ENCODE results near the gene IL17F.
A peak's percentile ranks its signal among the peaks of the same experiment; 100 is the strongest.
"Not testable (repeated sequence)": the region's sequence is repeated elsewhere in the genome, so short reads cannot be mapped to it uniquely, and the experiment has no call there.

The IL17F gene

DNA sequence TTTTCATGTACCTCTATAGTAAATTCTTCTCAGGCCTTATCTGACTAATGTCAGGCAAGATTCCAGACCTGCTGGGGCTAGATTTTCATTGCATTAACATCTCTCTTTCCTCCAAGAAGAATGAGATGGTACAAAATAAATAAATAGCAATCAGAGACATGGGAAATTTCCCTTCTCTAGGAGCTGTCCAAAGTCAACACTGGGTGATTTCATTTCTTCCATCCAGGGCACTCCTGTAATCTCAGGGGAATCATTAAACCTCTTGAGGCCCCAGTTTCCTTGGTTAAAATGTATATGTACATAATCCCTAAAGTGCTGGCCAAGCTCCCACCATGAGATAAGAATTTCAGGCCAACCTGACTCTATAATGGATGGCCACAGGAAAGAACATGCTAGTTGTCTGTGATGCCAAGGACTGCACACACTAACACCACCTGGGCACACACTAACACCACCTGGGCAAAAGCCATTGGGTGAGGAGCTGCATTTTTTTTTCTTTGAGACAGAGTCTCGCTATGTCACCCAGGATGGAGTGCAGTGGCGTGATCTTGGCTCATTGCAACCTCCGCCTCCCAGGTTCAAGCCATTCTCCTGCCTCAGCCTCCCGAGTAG lies 912 bp downstream of the IL17F start:
- DNase-seq, result no peak

DNA sequence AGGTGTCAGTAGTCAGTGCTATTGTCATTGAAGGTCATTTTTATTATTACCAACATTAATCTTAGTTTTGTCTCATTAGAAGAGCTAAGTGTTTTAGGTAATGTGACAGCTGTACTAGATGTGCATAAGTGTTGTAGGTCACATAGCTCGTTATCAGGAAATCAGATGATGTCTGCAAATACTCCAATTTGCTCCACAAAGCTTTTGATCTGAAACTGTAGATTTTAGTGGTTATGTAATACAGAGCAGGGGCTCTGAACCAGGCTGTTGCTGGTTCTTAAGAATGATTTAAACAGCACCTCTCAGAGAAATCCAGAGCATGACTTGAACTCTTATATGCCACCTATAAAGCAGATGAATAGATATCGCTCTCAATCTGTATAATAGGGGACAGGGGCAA lies 2.5 kb downstream of the IL17F start:
- DNase-seq, result no peak

DNA sequence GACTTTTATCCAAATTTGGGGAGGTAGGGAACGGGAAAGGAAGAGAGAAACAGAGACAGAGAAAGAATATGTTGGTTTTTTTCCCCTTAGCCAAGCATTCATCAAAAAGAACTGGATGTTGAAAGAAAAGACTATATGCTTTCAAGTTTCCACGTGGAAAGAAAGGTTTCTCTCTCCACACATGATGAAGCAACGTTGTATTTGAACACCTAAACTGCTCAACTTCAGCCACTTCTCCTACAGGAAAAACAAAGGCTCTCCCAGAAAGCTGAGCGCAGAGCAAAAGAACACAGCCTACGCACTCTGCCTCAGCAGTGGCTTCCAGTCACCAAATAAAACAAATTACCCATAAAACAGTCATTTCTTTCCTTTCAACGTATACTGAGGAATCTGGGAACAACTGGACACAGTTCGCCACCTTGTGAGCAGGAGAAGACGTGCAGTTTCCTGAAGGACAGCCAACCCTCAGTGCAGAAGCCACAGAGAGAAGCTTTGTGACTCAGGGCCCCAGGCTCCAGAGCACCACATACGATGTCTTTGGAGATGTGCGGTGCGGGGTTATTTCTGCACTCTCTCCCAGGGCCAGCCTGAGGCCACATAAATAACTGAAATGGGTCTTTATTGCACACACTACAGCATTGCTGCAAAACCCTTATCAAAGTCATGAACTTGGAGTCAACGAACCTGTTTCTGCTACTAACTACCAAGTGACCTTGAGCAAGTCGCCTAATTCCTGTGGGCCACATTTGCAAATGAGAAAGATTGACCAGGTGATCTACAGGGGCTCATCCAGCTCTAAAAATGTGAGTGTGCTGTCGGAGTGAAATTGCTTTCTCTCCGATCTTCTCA lies 10.1 kb downstream of the IL17F start:
- peak; percentile 65 for DNase-seq

DNA sequence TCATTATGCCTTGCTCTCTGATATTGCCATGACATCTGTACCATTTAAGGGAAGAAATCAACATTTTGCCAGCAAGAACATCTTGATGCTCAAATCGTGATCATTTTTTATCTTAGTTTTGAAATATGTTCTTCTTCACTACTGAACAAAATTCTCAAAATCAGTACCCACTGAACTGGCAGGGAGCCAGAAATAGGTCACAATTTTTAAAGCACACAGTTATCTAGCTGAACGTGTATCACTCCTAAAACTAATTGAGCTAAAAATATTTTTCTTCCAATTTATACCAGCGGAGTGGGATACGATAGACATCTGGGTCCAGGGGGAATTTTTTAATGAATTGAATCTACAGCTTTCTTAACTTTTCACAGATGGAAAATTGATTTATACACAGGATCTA lies 11.3 kb downstream of the IL17F start:
- DNase-seq, result no peak

DNA sequence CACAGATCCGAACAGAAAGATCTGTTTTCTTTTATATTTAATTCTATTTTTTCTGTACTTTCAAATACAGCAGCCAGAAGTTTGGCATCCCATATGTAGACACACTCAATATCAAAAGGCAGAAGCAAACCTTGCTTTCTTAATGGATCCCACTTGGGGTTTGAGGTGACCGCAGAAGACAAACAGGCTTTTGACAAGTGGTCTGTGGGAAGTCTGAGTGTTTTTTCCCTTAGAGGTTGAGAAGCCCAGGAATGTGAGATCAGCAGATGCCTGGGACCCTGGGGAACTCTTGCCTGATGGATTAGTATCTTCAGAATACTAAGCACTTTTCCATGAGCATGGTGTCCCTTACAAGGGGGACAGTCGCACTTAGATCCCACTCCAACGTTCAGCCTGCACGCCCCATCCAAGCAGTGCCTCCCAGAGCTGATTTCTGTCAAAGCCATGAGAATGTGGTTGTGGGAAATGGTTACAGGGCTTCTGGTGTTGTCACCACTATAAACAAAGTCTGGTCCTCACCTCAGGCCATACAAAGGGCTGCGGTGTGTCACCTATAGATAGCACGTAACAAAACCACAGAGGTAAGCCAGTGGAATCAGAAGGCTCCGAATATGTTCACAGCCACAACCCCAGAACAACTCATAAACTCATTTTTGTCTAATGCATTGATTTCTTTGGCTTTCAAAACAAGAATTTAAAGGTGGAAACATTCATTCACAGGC lies 12.7 kb downstream of the IL17F start:
- peak; percentile 70 for DNase-seq

DNA sequence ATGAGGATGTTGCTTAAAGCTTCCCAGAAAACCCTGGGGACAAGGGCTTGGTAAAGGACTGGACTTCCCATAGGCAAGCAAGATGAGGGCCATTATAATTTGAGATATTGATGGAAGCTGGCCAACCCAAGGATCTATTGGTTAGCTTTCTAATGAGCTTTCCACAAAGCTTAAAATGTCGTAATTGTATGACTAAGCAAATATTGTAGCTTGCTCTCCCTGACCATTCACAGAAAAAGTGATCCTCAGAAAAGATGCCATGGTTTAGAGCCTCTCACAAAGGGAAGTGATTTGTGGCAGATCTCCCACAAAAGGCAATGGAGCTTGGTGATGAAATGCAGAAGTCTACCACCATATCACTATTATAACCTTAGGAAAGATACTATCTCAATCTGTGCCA lies 13.6 kb downstream of the IL17F start:
- no peak for DNase-seq

DNA sequence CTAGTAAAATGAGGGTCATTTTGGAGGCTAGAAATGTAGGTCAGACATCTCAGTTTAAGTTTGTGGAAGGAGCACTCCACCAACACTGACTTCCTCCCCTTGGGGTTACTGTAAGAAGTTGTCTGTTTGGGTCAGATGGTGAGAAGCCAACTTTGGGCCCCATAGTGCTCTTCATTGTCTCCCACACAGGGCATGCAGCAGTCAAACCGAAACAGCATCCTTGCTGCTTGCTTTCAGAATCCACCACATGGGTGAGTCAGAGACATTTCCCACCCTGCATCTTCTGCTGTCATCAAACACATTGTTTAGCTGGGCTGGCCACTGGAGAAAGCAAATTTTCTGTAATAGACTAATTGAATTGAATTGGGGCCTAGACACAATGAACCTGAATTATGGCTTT lies 16.8 kb downstream of the IL17F start:
- DNase-seq, result peak; percentile 75

DNA sequence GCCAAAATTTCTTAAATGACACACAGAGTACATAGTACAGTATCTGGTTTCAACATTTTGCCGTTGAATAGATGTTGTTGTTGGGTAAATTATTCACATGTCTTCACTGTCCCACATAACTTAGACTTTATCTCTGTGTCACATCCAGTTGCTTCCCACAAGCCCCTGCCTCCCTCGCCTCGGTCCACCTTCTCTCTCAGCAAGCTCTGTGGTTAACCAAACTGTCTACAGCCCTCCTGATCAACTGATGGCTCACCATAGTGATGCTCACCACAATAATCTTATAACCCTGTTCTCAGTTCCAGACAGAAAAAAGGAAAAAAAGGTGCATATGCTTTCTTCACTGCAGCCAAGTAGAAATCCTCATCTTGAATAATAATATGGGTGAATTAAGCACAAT lies 23.0 kb downstream of the IL17F start:
- peak; percentile 69 for DNase-seq

DNA sequence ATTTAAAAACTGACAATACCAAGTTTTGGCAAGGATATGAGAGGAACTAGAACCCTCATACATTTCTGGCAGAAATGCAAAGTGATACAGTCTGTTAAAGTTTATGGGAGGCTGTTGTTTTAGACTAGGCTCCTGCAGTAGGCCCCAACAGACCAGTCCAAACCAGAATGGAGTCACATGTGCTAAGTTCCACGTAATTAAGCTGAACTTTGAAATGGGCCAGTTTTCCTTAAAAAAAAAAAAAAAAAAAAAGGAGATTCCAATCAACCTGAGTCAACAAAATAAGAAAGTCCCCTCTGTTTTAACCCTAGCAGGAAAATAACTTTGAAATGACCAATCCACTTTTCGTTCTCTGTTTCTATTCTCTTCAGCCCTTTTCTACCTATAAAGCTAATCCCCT lies 26.5 kb downstream of the IL17F start:
- no peak for DNase-seq

DNA sequence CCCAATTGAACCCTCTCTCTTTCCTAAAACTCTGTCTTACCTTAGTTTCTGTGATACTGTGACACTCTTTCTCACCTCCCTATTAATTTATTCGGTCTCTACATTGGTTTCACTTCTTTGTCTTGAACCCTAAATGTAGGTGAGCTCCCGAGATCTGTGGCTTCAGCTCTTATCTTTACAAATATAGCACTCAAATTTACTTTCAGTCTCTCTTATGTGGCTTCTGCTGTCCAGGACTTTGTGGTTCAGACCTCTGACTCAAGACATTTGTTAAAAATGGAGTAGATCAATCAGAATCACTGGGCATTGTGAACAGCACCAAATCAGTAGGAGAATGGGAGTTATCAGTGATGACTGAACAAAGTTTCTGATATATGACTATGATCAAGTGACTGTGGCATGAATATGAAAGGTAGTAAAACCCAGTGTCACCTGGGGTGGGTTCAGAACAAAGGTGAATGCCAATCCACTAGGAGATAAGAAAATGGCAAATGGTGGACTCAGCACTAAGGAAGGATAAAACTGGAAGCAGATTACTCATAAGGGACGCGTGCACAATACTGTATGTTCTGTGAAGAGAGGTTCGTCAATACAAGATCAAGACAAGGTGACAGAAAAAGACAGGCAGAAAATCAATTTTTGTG lies 27.2 kb downstream of the IL17F start:
- no peak for DNase-seq

DNA sequence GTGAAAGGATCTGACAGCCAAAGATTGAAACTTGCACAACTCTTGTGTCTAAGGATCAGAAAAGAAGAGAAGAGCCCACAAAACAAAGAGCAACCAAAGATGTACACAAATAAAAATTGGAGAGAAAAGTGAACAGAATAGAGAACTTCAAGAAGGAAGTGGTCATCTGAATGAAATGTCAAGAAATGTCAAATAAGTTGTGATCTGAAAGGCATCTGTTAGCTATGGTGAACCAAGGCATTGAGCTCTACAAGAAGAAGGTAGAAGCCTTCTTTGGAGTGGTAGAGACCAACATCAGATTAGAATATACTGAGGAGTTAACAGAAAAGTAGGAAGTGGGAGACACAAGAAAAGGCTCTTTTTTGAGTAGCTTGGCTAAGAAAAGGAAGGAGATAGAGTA lies 28.5 kb downstream of the IL17F start:
- no peak for DNase-seq

DNA sequence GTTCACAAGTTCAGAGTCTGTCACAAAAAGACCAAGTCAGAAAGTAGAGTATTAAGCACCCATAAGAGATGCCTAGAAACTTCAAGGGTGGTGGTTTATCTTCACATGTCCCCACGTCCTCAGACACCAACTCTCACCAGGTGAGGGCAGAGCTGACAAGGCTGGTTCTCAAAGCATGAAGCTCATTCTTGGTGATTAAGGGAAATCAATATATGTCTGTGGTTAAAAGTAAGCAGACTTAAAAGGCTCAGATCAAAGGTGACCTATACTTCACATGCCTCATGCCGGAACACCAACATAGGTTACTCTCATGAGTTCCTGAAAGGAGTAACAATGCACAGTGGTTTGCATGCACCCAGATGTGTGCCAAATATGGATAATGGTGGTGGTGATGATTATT lies 31.2 kb downstream of the IL17F start:
- DNase-seq, result no peak

DNA sequence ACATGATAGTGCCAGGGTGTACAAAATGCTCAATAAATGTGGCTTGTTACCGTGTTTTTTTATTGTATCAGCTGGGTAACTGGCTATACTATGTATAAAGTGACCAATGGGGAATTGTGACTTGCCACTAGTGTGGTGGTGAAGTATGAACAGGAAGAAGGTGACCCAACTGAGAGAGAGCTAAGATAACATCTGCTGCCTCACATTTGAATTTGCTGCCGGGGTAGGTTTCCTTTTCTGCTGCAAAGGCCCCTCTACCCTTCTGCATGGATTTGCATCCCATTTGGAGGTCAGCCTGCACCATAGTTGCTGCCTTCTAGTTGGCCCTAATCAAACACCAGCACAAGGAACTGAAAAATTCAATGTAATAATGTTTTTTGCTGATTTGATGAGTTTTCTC lies 34.1 kb downstream of the IL17F start:
- DNase-seq, result no peak

DNA sequence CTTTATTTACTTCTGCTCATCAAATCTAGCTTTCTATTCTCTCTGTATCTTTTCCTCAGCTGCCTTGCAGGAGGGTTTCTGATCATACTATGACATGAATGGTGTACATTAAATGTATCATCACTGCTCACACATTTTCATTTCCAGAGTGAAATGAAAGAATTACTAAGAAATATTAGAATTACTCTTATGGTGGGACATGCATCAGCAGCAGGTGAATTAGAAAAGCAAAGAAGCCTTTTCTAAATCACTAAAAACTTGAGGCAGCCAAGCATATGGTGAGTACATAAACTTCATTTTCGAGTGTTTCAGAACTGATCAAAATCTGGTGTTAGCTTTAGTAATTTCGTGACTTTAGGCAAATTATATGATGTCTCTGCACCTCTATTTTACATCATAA lies 34.5 kb downstream of the IL17F start:
- no peak for DNase-seq

DNA sequence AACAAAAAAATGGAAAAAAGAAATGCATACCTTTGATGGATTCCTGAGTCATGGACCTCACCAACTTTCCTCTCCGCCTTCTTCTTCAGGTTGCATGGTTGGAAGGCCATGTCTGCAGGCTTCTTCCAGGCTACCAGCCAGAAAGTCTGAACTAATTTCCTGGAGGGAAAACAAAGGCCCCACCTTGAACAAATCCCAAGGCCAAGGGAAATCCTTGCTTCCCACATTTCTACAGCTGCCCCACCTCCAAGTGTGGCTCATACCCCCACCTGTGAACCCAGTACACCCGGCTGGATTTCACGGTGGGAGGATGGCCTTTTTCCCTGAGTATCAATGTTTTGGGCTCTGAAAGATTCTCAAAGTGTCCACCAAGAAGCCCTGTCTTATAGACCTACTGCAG lies 35.7 kb downstream of the IL17F start:
- DNase-seq, result no peak

DNA sequence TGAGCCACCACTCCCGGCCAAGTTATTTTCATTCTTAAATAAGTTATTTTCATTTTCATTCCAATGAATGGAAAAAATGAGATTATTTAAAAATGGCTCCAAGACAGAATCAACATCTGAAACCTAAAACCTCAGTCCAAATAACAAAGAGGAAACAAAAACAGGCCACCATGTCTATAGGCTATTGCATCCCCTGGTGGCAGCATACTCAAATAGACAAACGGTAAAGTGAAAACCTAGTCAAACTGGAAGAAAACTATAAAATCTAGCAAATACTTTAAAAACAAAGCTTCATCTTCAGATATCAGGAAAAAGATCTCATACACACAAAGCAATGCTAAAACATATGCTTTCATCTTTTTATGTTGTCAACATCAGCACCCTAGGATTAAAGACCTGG lies 37.2 kb downstream of the IL17F start:
- DNase-seq, result no peak

DNA sequence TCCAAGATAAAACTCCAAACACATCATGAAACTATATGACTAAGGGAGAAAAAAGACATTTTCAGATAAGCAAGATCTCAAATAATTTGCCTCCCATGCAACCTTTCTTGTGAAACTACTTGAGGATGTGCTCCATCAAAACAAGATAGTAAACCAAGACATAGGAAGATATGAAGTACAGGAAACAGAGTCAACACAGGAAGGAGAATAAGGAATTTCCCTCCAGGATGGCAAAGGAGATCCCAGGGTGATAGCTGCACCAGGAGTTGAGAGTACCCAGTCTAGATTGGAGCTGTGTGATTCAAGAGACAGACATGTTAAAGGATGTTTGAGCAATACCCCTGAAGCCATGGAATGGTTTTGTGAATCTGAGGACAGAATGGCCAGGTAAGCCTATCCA lies 42.8 kb downstream of the IL17F start:
- DNase-seq, result no peak

DNA sequence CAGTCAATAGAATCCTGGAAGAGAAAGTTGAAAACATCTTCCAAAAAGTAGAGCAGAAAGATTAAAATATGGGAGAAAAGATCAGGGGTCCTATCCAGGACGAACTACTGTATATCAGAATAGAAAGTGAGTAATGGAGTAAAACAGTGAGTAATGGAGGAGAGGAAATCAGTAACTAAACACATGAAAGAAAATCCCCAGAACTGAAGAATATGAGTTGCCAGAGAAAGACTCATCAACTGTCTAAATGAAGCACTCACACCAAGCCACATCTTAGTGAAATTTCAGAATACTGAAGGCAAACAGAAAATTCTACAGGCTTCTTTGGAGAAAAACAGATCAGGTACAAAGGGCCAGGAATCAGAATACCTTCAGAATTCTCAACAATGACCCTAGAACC lies 43.3 kb downstream of the IL17F start:
- DNase-seq, result no peak

DNA sequence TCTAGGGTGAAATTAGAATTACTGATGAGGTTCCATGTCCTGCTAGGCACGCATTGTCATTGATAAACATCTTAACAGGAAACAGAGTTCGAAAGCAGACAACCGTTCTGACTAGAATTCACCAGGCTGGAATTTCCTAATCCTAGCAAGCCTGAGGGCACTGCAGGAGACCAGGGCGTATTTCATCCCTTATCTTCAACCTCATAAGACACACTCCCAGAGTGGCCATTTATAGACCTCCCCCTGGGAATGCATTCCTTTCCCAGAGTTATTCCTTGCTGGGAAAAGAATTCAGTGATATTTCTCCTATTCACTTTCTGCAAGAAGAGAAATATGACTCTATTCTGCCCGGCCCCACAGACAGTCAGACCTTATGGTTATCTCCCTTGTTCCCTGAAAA lies 44.2 kb downstream of the IL17F start:
- not testable (repeated sequence) for DNase-seq

DNA sequence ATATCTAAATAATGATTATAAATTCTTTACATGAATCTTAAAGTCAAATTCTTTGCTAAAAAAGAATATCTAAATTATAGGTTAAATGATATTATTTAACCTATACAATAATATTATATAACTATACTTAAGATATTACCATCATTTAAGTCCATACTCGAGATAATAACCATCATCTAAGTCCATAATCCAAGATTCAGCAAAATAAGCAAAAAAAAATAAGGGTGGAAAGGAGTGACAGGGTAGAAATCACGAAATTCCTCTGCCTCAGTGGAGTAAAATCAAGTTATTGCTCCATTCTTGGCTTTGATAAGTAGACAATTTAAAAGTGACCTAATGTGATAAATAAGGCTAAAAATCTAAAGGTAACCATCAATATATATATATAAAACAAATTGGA lies 48.4 kb downstream of the IL17F start:
- DNase-seq, result no peak

DNA sequence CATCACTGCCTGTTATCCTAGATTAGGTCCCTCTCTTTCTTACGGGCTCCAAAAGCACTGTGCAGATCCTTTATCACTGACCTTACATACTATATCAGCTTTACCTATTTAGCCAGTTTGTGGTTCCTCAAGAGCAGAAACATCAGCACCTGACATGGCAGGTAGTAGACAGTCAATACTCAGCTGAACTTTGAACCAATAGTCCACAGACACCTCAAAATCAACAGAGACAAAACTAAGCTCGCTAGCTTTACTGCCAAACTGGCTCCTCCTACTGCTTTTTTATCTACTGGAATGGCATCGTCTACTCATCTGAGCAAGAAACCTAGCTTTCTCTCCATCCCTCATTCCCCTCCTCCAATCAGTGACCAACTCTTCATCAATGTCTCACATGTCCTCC lies 52.5 kb downstream of the IL17F start:
- DNase-seq, result no peak

DNA sequence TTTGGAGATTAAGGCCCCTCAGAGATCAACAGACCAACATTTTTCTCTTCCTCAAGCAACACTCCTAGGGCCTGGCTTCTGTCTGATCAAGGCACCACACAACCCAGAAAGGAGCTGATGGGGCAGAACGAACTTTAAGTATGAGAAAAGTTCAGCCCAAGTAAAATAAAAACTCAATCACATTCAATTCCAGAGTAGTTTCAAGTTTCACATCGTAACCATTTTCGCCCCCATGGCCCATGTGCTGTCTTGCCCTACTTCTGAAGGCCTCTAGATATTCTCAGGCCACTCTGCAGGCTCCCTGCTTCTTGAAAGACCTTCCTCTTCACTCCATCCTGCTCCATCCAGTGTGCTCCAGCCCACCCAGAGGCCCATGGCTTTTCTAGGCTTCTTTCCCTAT lies 53.9 kb downstream of the IL17F start:
- DNase-seq, result no peak

DNA sequence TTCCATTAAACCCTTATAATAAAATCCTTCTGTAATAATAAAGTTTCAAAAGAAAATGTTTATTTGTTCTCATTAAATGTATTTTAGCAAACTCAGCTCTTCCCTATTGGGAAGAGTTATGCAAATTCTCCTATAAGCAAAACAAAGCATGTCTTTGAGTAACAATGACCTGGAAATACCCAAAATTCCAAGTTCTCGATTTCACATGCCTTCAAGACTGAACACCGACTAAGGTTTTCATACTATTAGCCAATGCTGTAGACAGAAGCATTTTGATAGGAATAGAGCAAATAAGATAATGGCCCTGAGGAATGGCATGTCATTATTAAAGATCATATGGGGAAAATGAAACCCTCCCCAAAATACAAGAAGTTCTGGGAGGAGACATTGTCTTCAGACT lies 54.3 kb downstream of the IL17F start:
- no peak for DNase-seq

DNA sequence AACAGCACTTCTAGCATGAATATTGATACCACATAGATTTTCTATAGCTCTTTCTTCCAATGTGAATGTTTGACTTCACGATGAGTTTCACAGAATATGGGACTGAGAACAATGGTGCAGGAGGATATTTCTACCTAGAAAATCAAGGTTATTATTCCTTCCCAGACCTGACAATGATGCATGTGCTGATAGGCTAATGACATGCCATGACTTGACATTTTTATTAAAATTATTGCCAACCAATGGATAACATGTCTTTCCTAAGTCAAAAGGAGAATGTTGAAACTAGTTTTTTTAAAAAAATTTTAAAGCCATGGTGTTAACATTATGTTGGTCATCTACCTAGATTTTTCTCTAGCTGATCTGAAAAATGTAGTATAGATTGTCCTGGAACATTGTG lies 57.2 kb downstream of the IL17F start:
- no peak for DNase-seq

Data from activated CD8-positive, alpha-beta memory T cell treated with anti-CD3 and anti-CD28 coated beads, Interleukin-2, amount 50 U/mL, for 48 hours (primary cell).